Ramos (cell line): ENCODE data around the gene WDR5B.
"Not testable (repeated sequence)": the region's sequence is repeated elsewhere in the genome, so short reads cannot be mapped to it uniquely, and the experiment has no call there.

Experiments
- in situ Hi-C: fragments of 300-500 bp; cut with MboI; formaldehyde crosslinking; loops from one replicate; pipeline ENCODE4 v1.14.3; 2022; ENCODE audit warnings: low sequenced_read_pairs; ENCODE audit not compliant: unreplicated experiment

The WDR5B gene

GRCh38 chr3:122415762-122416654, at the start of gene WDR5B:
Gene WDR5B (minus strand): TSS chr3:122416062. CDS start chr3:122415528, 534 bp downstream.
- in situ Hi-C loops, result no loop called here

GRCh38 chr3:122464659-122465058, 48.8 kb upstream of the WDR5B start:
- in situ Hi-C loops, result no loop called here

- in situ Hi-C loops, result no loop called here
Observed at GRCh38 chr3:122462406-122462805, 46.5 kb upstream of the WDR5B start.

- in situ Hi-C loops, result no loop called here
Observed at GRCh38 chr3:122461806-122462205, 45.9 kb upstream of the WDR5B start.

GRCh38 chr3:122458992-122459391, 43.1 kb upstream of the WDR5B start:
- in situ Hi-C loops, result no loop called here

GRCh38 chr3:122457706-122458105, 41.8 kb upstream of the WDR5B start:
- in situ Hi-C loops, result no loop called here

GRCh38 chr3:122456074-122456473, 40.2 kb upstream of the WDR5B start:
- in situ Hi-C loops, result no loop called here

- in situ Hi-C loops, result no loop called here
Observed at GRCh38 chr3:122451371-122451770, 35.5 kb upstream of the WDR5B start.

- in situ Hi-C loops, result not testable (repeated sequence)
Observed at GRCh38 chr3:122448218-122448617, 32.4 kb upstream of the WDR5B start.

GRCh38 chr3:122444491-122444887, 28.6 kb upstream of the WDR5B start:
- in situ Hi-C loops, result not testable (repeated sequence)

GRCh38 chr3:122443762-122444490, 28.1 kb upstream of the WDR5B start:
- in situ Hi-C loops, result not testable (repeated sequence)

GRCh38 chr3:122443090-122443489, 27.2 kb upstream of the WDR5B start:
- in situ Hi-C loops, result no loop called here

- in situ Hi-C loops, result no loop called here
Observed at GRCh38 chr3:122435950-122436349, 20.1 kb upstream of the WDR5B start.

- in situ Hi-C loops, result no loop called here
Observed at GRCh38 chr3:122430371-122430770, 14.5 kb upstream of the WDR5B start.

GRCh38 chr3:122427857-122428471, 12.1 kb upstream of the WDR5B start:
- in situ Hi-C loops, result no loop called here

- in situ Hi-C loops, result no loop called here
Observed at GRCh38 chr3:122421836-122422235, 6.0 kb upstream of the WDR5B start.

- in situ Hi-C loops, result no loop called here
Observed at GRCh38 chr3:122421101-122421500, 5.2 kb upstream of the WDR5B start.

GRCh38 chr3:122416966-122417365, 1.1 kb upstream of the WDR5B start:
- in situ Hi-C loops, result no loop called here

- in situ Hi-C loops, result no loop called here
Observed at GRCh38 chr3:122415104-122415744, 638 bp downstream of the WDR5B start.

- in situ Hi-C loops, result no loop called here
Observed at GRCh38 chr3:122414391-122414790, 1.5 kb downstream of the WDR5B start.
